GM12875 (cell line): ENCODE measurements around the gene TRIM8.

Source experiments
- H3K4me3 ChIP-seq: one replicate; pipeline ENCODE4 v1.5.1; 2011; ENCODE audit warnings: low read depth, low read length, control low read depth
- CTCF ChIP-seq: IDR thresholded peaks from 2 replicates; pipeline ENCODE4 v1.5.1; 2011; ENCODE audit warnings: low read depth, mild to moderate bottlenecking, control low read depth, inconsistent platforms, low read length, moderate library complexity, borderline replicate concordance; ENCODE audit not compliant: insufficient read depth

TRIM8 gene

GRCh38 chr10:102647443-102648268, 3.4 kb downstream of the TRIM8 start:
- peak overlapping the region; percentile 79 for H3K4me3 ChIP-seq
- no peak for TF ChIP-seq CTCF

- no peak for TF ChIP-seq CTCF
- peak overlapping the region; percentile 44 for H3K4me3 ChIP-seq
Measured at GRCh38 chr10:102648269-102648888, 4.1 kb downstream of the TRIM8 start.

- H3K4me3 ChIP-seq = peak overlapping the region; percentile 44
- TF ChIP-seq CTCF = no peak
Measured at GRCh38 chr10:102648889-102649796, 4.9 kb downstream of the TRIM8 start.

- no peak for TF ChIP-seq CTCF
- peak overlapping the region; percentile 44 for H3K4me3 ChIP-seq
Measured at GRCh38 chr10:102649797-102650654, 5.7 kb downstream of the TRIM8 start.

GRCh38 chr10:102650655-102651454, 6.6 kb downstream of the TRIM8 start:
- TF ChIP-seq CTCF = no peak
- H3K4me3 ChIP-seq = peak overlapping the region; percentile 41
